ENCODE measurements around the gene EYA3. TPM values are rescaled to one million over a fixed set of nuclear protein-coding genes. Genes with fewer than 3 reads are reported as not detected.

Gene EYA3
- total and polyA plus RNA-seq, 10 of the 15 experiments (the other 5 are each of a cell fraction or from before 2014, with no cell fraction given) = 13.0 to 46.6 (median 23.4) TPM

GRCh38 chr1:27955076-27955475 is 133.3 kb downstream of the EYA3 start:
- RAD21 ChIA-PET (ENCODE audit: unreplicated experiment) = interaction anchor here (1.6 kb wide), 1 partner anchor 97 kb away, joined by 4 read pairs; no protein-coding TSS in a partner anchor
- no peak for FAIRE-seq
- intact Hi-C loops (cut with micrococcal nuclease; ENCODE audit: unreplicated experiment) = loop anchor here (10.0 kb wide), 1 partner anchor 540 kb away; no protein-coding TSS in a partner anchor
- TF ChIP-seq SUZ12 (IDR thresholded peaks at IDR 0.05; ENCODE audit: unreplicated experiment) = no peak
- TF ChIP-seq, protein P1, sequence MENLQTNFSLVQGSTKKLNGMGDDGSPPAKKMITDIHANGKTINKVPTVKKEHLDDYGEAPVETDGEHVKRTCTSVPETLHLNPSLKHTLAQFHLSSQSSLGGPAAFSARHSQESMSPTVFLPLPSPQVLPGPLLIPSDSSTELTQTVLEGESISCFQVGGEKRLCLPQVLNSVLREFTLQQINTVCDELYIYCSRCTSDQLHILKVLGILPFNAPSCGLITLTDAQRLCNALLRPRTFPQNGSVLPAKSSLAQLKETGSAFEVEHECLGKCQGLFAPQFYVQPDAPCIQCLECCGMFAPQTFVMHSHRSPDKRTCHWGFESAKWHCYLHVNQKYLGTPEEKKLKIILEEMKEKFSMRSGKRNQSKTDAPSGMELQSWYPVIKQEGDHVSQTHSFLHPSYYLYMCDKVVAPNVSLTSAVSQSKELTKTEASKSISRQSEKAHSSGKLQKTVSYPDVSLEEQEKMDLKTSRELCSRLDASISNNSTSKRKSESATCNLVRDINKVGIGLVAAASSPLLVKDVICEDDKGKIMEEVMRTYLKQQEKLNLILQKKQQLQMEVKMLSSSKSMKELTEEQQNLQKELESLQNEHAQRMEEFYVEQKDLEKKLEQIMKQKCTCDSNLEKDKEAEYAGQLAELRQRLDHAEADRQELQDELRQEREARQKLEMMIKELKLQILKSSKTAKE (IDR thresholded peaks at IDR 0.05; ENCODE audit: low read depth, poor library complexity, severe bottlenecking) = no peak
- TF ChIP-seq SUPT20H (IDR thresholded peaks at IDR 0.05; ENCODE audit: borderline replicate concordance, control insufficient read depth, low read depth, low read length) = no peak
- TF ChIP-seq CHD1 (IDR thresholded peaks at IDR 0.05; ENCODE audit: low read depth, low read length) = no peak
- no peak for TF ChIP-seq ZBED1 (IDR thresholded peaks at IDR 0.05; ENCODE audit: borderline replicate concordance)
- no peak for TF ChIP-seq RCOR1 (conservative IDR thresholded peaks at IDR 0.05; ENCODE audit: low read depth, low read length)
- TF ChIP-seq ZNF384 (IDR thresholded peaks at IDR 0.05; ENCODE audit: borderline replicate concordance, low read depth, low read length) = no peak
- no peak for TF ChIP-seq EGR1 (IDR thresholded peaks at IDR 0.05; ENCODE audit: borderline replicate concordance in 1 of 2, low read depth in 2 of 2, low read length in 2 of 2)
- TF ChIP-seq, protein P2, sequence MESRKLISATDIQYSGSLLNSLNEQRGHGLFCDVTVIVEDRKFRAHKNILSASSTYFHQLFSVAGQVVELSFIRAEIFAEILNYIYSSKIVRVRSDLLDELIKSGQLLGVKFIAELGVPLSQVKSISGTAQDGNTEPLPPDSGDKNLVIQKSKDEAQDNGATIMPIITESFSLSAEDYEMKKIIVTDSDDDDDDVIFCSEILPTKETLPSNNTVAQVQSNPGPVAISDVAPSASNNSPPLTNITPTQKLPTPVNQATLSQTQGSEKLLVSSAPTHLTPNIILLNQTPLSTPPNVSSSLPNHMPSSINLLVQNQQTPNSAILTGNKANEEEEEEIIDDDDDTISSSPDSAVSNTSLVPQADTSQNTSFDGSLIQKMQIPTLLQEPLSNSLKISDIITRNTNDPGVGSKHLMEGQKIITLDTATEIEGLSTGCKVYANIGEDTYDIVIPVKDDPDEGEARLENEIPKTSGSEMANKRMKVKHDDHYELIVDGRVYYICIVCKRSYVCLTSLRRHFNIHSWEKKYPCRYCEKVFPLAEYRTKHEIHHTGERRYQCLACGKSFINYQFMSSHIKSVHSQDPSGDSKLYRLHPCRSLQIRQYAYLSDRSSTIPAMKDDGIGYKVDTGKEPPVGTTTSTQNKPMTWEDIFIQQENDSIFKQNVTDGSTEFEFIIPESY (IDR thresholded peaks at IDR 0.05) = no peak
- TF ChIP-seq MXI1 (IDR thresholded peaks at IDR 0.05; ENCODE audit: low read depth, low read length) = no peak
- TF ChIP-seq E2F8 (IDR thresholded peaks at IDR 0.05; ENCODE audit: low read depth, partially characterized antibody) = no peak
- no peak for TF ChIP-seq ATF3 (IDR thresholded peaks at IDR 0.05; ENCODE audit: borderline replicate concordance, extremely low read depth, low read depth, low read length)
- TF ChIP-seq IRF5 (IDR thresholded peaks at IDR 0.05; ENCODE audit: borderline replicate concordance) = no peak
- no peak for TF ChIP-seq RAD51 (IDR thresholded peaks at IDR 0.05)
- no peak for TF ChIP-seq BMI1 (IDR thresholded peaks at IDR 0.05; ENCODE audit: borderline replicate concordance)
- no peak for TF ChIP-seq CBFB (IDR thresholded peaks at IDR 0.05; ENCODE audit: low read depth)

More at GRCh38 chr1:27955076-27955475, 133.3 kb downstream of the EYA3 start:
- H3K9me3 ChIP-seq (replicated peaks; ENCODE audit: control insufficient read depth, insufficient read depth, low read length) = no peaks in the 10 kb centered on the region
- SMC1A ChIA-PET (ENCODE audit: uncharacterized antibody, unreplicated experiment) = interaction anchor here (1.5 kb wide), 1 partner anchor 104 kb away, joined by 4 read pairs; no protein-coding TSS in a partner anchor
- no peak overlapping the region for H2AFZ ChIP-seq (ENCODE audit: control insufficient read depth, low read depth, low read length)
- no peak overlapping the region for H3K4me3 ChIP-seq
- CTCF ChIA-PET = interaction anchor here (1.0 to 1.1 kb wide), 2 partner anchors 14 to 17 kb away, joined by 4 to 5 read pairs; no protein-coding TSS in a partner anchor
- WGBS (ENCODE audit: insufficient coverage, insufficient replicate concordance, low lambda C conversion rate, missing lambda C conversion rate) = 55% methylated on average over 6 of the region's 6 CpGs
- POLR2A ChIA-PET = no interaction called here
- no peak overlapping the region for H3K27ac ChIP-seq (ENCODE audit: control insufficient read depth, insufficient read depth)
- H3K9ac ChIP-seq (ENCODE audit: control insufficient read depth, insufficient read depth, low read length) = no peak overlapping the region
- H3K4me2 ChIP-seq (ENCODE audit: control insufficient read depth, insufficient read depth) = no peak overlapping the region
- no peaks in the 10 kb centered on the region for H3K79me2 ChIP-seq (ENCODE audit: control insufficient read depth, insufficient read depth, low read length)
- no peaks in the 10 kb centered on the region for H3K36me3 ChIP-seq (ENCODE audit: control insufficient read depth in 2 of 2, insufficient read depth in 2 of 2, low read length in 1 of 2)
- no peak for ATAC-seq
- no peaks in the 10 kb centered on the region for H3K4me1 ChIP-seq (ENCODE audit: control insufficient read depth, insufficient read depth, low read length)
- no TSS peak for BruUV-seq (replicated peaks)
- H4K20me1 ChIP-seq (ENCODE audit: control insufficient read depth, insufficient read depth) = no peaks in the 10 kb centered on the region
- DNase-seq (ENCODE audit: low read depth, low spot score) = no peak
- in situ Hi-C loops (cut with MboI) = no loop called here
- no peaks in the 10 kb centered on the region for H3K27me3 ChIP-seq (replicated peaks in 1 of 2; ENCODE audit: control insufficient read depth in 2 of 2, insufficient read depth in 2 of 2, low read length in 1 of 2)
